Measurements from ENCODE around the gene SDCCAG8. TPM values are rescaled to one million over a fixed set of nuclear protein-coding genes. Genes with fewer than 3 reads are reported as not detected.

Gene SDCCAG8
- total RNA-seq, 1 experiment from 2014 or later = 14.3 TPM

GRCh38 chr1:243499711-243500110, 243.9 kb downstream of the SDCCAG8 start:
- DNase-seq (ENCODE audit: low read depth) = no peak

GRCh38 chr1:243500512-243500911, 244.7 kb downstream of the SDCCAG8 start:
- DNase-seq (ENCODE audit: low read depth) = no peak

- peak; percentile 73 for DNase-seq (ENCODE audit: low read depth)
Measured at GRCh38 chr1:243501002-243501401, 245.2 kb downstream of the SDCCAG8 start.

- no peak for DNase-seq (ENCODE audit: low read depth)
Measured at GRCh38 chr1:243503155-243503554, 247.3 kb downstream of the SDCCAG8 start.

- no peak for DNase-seq (ENCODE audit: low read depth)
Measured at GRCh38 chr1:243505986-243506689, 250.3 kb downstream of the SDCCAG8 start.

- no peak for DNase-seq (ENCODE audit: low read depth)
Measured at GRCh38 chr1:243507001-243507671, 251.3 kb downstream of the SDCCAG8 start.

GRCh38 chr1:243507672-243508302, 251.9 kb downstream of the SDCCAG8 start:
- DNase-seq (ENCODE audit: low read depth) = no peak

- no peak for DNase-seq (ENCODE audit: low read depth)
Measured at GRCh38 chr1:243508303-243508713, 252.5 kb downstream of the SDCCAG8 start.

GRCh38 chr1:243508943-243509342, 253.1 kb downstream of the SDCCAG8 start:
- DNase-seq (ENCODE audit: low read depth) = no peak

- no peak for DNase-seq (ENCODE audit: low read depth)
Measured at GRCh38 chr1:243510928-243511327, 255.1 kb downstream of the SDCCAG8 start.

- peak; percentile 91 for DNase-seq (ENCODE audit: low read depth)
Measured at GRCh38 chr1:243513726-243514491, 258.1 kb downstream of the SDCCAG8 start.

- no peak for DNase-seq (ENCODE audit: low read depth)
Measured at GRCh38 chr1:243514927-243515326, 259.1 kb downstream of the SDCCAG8 start.

GRCh38 chr1:243520831-243521230, 265.0 kb downstream of the SDCCAG8 start:
- DNase-seq (ENCODE audit: low read depth) = no peak

GRCh38 chr1:243523766-243524165, 267.9 kb downstream of the SDCCAG8 start:
- no peak for DNase-seq (ENCODE audit: low read depth)

- peak; percentile 86 for DNase-seq (ENCODE audit: low read depth)
Measured at GRCh38 chr1:243525085-243525487, 269.2 kb downstream of the SDCCAG8 start.

- DNase-seq (ENCODE audit: low read depth) = no peak
Measured at GRCh38 chr1:243526180-243526579, 270.3 kb downstream of the SDCCAG8 start.

- no peak for DNase-seq (ENCODE audit: low read depth)
Measured at GRCh38 chr1:243528459-243529121, 272.7 kb downstream of the SDCCAG8 start.

GRCh38 chr1:243529512-243529911, 273.7 kb downstream of the SDCCAG8 start:
- DNase-seq (ENCODE audit: low read depth) = no peak

- no peak for DNase-seq (ENCODE audit: low read depth)
Measured at GRCh38 chr1:243535014-243535413, 279.2 kb downstream of the SDCCAG8 start.

GRCh38 chr1:243539636-243540035, 283.8 kb downstream of the SDCCAG8 start:
- DNase-seq (ENCODE audit: low read depth) = no peak

GRCh38 chr1:243542739-243543415, 287.0 kb downstream of the SDCCAG8 start:
- no peak for DNase-seq (ENCODE audit: low read depth)
